CD1c-positive myeloid dendritic cell (primary cell): ENCODE data around the gene TBC1D22B.
"Not testable (repeated sequence)": the region's sequence is repeated elsewhere in the genome, so short reads cannot be mapped to it uniquely, and the experiment has no call there.

Experiments used
- DNase-seq: peaks from one replicate; pipeline ENCODE4 v3.0.0-alpha.2; 2016; ENCODE audit errors: extremely low spot score

Gene TBC1D22B

GRCh38 chr6:37303091-37303660 lies 45.6 kb downstream of the TBC1D22B start:
- no peak for DNase-seq

GRCh38 chr6:37303891-37304503 lies 46.4 kb downstream of the TBC1D22B start:
- DNase-seq: peak; percentile 2

- no peak for DNase-seq
Measured at GRCh38 chr6:37304766-37305165, 47.2 kb downstream of the TBC1D22B start.

GRCh38 chr6:37305841-37306425 lies 48.4 kb downstream of the TBC1D22B start:
- DNase-seq: no peak

- DNase-seq: no peak
Measured at GRCh38 chr6:37306624-37307222, 49.2 kb downstream of the TBC1D22B start.

- not testable (repeated sequence) for DNase-seq
Measured at GRCh38 chr6:37307484-37307883, 49.9 kb downstream of the TBC1D22B start.

GRCh38 chr6:37308069-37308815 lies 50.7 kb downstream of the TBC1D22B start:
- no peak for DNase-seq

- no peak for DNase-seq
Measured at GRCh38 chr6:37309046-37309445, 51.5 kb downstream of the TBC1D22B start.

GRCh38 chr6:37309692-37310091 lies 52.1 kb downstream of the TBC1D22B start:
- no peak for DNase-seq

GRCh38 chr6:37310966-37311365 lies 53.4 kb downstream of the TBC1D22B start:
- DNase-seq: no peak

- DNase-seq: no peak
Measured at GRCh38 chr6:37311741-37312473, 54.3 kb downstream of the TBC1D22B start.

GRCh38 chr6:37313723-37314486 lies 56.3 kb downstream of the TBC1D22B start:
- DNase-seq: peak; percentile 46

- DNase-seq: peak; percentile 11
Measured at GRCh38 chr6:37314487-37315156, 57.0 kb downstream of the TBC1D22B start.

- DNase-seq: no peak
Measured at GRCh38 chr6:37315157-37315515, 57.6 kb downstream of the TBC1D22B start.

GRCh38 chr6:37316071-37316470 lies 58.5 kb downstream of the TBC1D22B start:
- no peak for DNase-seq

- DNase-seq: no peak
Measured at GRCh38 chr6:37317312-37318038, 59.9 kb downstream of the TBC1D22B start.

- no peak for DNase-seq
Measured at GRCh38 chr6:37319156-37319555, 61.6 kb downstream of the TBC1D22B start.

- DNase-seq: no peak
Measured at GRCh38 chr6:37319856-37320480, 62.4 kb downstream of the TBC1D22B start.

GRCh38 chr6:37320646-37321045 lies 63.1 kb downstream of the TBC1D22B start:
- DNase-seq: no peak
